A549 (cell line): Measurements from ENCODE around the gene CTBP1.

Experiments used
- CTCF ChIP-seq: fragments of >200 bp; sonication (Bioruptor Twin); formaldehyde crosslinking; IDR thresholded peaks from 3 replicates; pipeline ENCODE4 v1.5.1; 2016
- E2F6 ChIP-seq: IDR thresholded peaks from 2 replicates; pipeline ENCODE4 v1.6.1; 2012; ENCODE audit warnings: low read depth, borderline replicate concordance
- POLR2A ChIP-seq: IDR thresholded peaks from 2 replicates; pipeline ENCODE4 v1.6.1; 2012; ENCODE audit warnings: mild to moderate bottlenecking, low read length
- RCOR1 ChIP-seq: fragments of 150-350 bp; IDR thresholded peaks from 2 replicates; pipeline ENCODE4 v1.6.1; 2014; ENCODE audit warnings: antibody characterized with exemption, low read length, low read depth

- TF ChIP-seq CTCF (no peak), E2F6 (no peak), POLR2A (no peak), RCOR1 (no peak)
Measured at GRCh38 chr4:1199556-1200331, 49.2 kb downstream of the CTBP1 start.
